Measurements from ENCODE around the gene WDR18.

DNA sequence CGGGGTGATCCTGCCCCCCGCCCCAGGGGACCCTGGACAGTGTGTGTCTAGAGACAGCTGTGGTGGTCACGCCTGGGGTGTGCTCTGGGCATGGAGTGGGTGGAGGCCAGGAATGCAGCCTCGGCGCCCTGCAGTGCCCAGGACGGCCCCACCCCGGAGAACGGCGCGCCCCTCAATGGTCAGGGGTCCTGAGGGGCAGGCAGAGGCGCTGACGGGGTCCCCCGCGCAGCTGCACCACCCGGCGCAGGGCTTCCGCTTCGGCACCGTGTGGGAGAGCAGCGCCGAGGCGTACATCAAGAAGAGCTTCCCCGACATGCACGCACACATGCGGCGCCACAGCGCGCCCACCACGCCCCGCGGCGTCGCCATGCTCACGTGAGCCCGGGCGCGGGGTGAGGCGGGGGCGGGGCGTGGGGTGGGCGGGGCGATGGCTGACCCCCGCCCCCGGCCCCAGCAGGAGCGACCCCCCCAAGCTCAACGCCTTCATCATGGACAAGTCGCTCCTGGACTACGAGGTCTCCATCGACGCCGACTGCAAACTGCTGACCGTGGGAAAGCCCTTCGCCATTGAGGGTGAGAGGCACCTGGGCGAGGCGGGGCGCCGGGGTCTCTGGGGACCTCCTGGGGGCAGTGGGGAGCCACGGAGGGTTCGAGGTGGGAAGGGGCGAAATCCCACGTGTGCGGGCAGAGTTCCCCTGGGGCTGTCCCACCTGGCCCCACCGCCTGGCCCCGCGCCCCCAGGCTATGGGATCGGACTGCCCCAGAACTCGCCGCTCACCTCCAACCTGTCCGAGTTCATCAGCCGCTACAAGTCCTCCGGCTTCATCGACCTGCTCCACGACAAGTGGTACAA lies 23.5 kb downstream of the WDR18 start:
- TF ChIP-seq CTCF (IDR thresholded peaks at IDR 0.05; ENCODE audit: poor library complexity, severe bottlenecking) (no peak), REST (IDR thresholded peaks at IDR 0.05; ENCODE audit: borderline replicate concordance) (no peak), POLR2AphosphoS5 (IDR thresholded peaks at IDR 0.05) (no peak), SMC3 (conservative IDR thresholded peaks at IDR 0.05; ENCODE audit: poor library complexity) (no peak)
